Breast epithelium (tissue), 4 donors: ENCODE measurements around the gene SHTN1. TPM values are rescaled to one million over a fixed set of nuclear protein-coding genes. Genes with fewer than 3 reads are reported as not detected.

Experiments used
- DNase-seq, 2 donors: peaks; one replicate each; pipeline ENCODE4 v3.0.0-alpha.2; 2019; ENCODE audit warnings: low spot score in 2 of 2
- H3K27ac ChIP-seq, 2 donors: fragments of 200-600 bp; sonication (generic) in 1 of 2; one replicate each; pipeline ENCODE4 v1.5.1; 2016 to 2019; ENCODE audit warnings: mild to moderate bottlenecking in 1 of 2
- H3K27me3 ChIP-seq, 2 donors: fragments of 200-600 bp; sonication (generic) in 1 of 2; one replicate each; pipeline versions ENCODE4 v1.5.1 to v1.6.0; 2017 to 2019; ENCODE audit warnings: control low read depth in 1 of 2, mild to moderate bottlenecking in 1 of 2
- H3K36me3 ChIP-seq: fragments of 200-600 bp; one replicate; pipeline ENCODE4 v1.5.1; 2019
- H3K4me1 ChIP-seq, 2 donors: fragments of 200-600 bp; sonication (generic); one replicate each; pipeline ENCODE4 v1.5.1; 2016 to 2019; ENCODE audit warnings: control low read depth in 1 of 2
- H3K4me3 ChIP-seq, 3 donors: fragments of 200-600 bp; sonication (generic); 1 replicate in 2 of 3; 2 replicates in 1 of 3; pipeline ENCODE4 v1.5.1; 2016 to 2019; ENCODE audit warnings: mild to moderate bottlenecking in 3 of 3, moderate library complexity in 2 of 3
- H3K9me3 ChIP-seq, 2 donors: fragments of 200-600 bp; sonication (generic) in 1 of 2; one replicate each; pipeline ENCODE4 v1.5.1; 2016 to 2019; ENCODE audit warnings: control low read depth in 1 of 2
- POLR2A ChIP-seq: fragments of 450-650 bp; IDR thresholded peaks from one replicate; pipeline ENCODE4 v1.6.1; 2016; ENCODE audit warnings: antibody characterized with exemption, mild to moderate bottlenecking, moderate library complexity
- POLR2AphosphoS5 ChIP-seq, 3 donors: sonication (generic); formaldehyde crosslinking; IDR thresholded peaks; one replicate each; pipeline ENCODE4 v1.6.1; 2017; ENCODE audit warnings: antibody characterized with exemption in 3 of 3
- intact Hi-C: fragments of 100-400 bp; cut with DNase I; formaldehyde crosslinking; loops from one replicate; pipeline ENCODE4 v1.15.1; 2023; ENCODE audit warnings: low total_unique reads
- total RNA-seq, 3 donors: library from RNA; depleted of rRNA; stranded (reverse); fragments of >200 nt; gene quantifications; one replicate each; pipeline ENCODE4 v1.1.0, GENCODE V29; 2016
- TF ChIP-seq, protein P1 (sequence below), 3 donors: fragments of 450-650 bp; IDR thresholded peaks; one replicate each; pipeline ENCODE4 v1.5.1; 2016 to 2017; ENCODE audit warnings: antibody characterized with exemption in 3 of 3, mild to moderate bottlenecking in 3 of 3, moderate library complexity in 3 of 3

Gene SHTN1
- total RNA-seq, 3 donors from 2014 or later: 14.4 to 36.0 (median 17.8) TPM

DNA sequence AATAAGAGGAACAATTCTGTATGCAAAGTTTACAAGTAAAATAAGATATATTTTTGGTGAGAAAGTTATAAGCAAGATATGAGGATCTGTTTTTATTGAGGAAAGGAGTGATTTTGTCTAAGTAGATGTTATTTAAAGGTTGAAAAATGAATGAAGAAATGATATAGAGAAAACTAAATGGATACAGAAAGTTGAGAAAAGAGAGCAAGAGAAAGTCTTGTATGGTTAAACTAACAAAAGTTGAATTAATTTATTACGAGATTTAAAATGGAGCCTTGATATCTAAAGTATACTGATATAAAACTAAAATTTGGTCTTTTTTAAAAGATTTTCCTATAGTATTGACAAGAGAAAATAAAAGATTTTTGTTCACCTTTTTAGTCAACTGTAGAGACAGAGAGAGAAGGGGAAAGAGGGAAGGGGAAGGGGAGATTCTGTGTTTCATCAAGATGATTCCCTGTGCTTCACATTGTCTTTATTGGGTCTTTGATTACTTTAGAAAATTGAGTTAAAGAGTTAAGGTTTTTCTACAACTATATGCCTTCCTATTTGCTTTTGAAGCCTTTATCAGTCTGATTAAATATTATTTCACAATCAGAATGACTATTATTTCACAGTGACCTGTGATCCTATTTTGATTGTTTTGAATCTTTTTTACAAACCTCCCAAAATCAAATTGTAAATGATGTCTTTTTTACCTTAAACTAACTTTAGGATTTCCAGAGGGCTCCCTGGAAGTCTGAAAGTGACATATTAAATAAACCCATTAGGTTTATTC lies 10.7 kb downstream of the SHTN1 start:
- TF ChIP-seq, protein P1, sequence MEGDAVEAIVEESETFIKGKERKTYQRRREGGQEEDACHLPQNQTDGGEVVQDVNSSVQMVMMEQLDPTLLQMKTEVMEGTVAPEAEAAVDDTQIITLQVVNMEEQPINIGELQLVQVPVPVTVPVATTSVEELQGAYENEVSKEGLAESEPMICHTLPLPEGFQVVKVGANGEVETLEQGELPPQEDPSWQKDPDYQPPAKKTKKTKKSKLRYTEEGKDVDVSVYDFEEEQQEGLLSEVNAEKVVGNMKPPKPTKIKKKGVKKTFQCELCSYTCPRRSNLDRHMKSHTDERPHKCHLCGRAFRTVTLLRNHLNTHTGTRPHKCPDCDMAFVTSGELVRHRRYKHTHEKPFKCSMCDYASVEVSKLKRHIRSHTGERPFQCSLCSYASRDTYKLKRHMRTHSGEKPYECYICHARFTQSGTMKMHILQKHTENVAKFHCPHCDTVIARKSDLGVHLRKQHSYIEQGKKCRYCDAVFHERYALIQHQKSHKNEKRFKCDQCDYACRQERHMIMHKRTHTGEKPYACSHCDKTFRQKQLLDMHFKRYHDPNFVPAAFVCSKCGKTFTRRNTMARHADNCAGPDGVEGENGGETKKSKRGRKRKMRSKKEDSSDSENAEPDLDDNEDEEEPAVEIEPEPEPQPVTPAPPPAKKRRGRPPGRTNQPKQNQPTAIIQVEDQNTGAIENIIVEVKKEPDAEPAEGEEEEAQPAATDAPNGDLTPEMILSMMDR (IDR thresholded peaks at IDR 0.05): no peak
- TF ChIP-seq POLR2A: no peak
- TF ChIP-seq POLR2AphosphoS5 (IDR thresholded peaks at IDR 0.05): no peak
- H3K4me1 ChIP-seq: no peaks in the 10 kb centered on the region
- H3K36me3 ChIP-seq: no peaks in the 10 kb centered on the region
- no peak overlapping the region for H3K27ac ChIP-seq
- no peaks in the 10 kb centered on the region for H3K27me3 ChIP-seq
- DNase-seq: no peak
- H3K9me3 ChIP-seq: no peaks in the 10 kb centered on the region
- H3K4me3 ChIP-seq: no peak overlapping the region
- intact Hi-C loops: no loop called here

DNA sequence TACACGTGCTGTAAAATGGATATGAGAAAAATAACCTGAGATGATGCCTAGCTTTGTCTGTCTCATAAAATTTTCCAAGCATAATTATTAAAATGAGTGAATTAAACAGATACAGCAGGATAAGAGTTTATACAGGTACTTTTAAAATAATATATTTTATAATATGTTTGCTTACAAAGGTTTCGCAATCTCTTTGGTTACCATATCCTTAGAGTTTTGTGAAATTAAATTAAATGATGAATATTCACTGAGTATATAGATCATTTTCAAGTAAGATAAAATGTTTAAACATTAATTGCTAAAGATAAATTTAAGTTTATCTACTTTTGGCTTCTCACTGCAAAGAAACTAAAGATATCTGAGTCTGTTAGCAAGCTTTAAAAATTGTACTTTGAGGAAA lies 11.4 kb downstream of the SHTN1 start:
- TF ChIP-seq, protein P1 (IDR thresholded peaks at IDR 0.05): no peak
- TF ChIP-seq POLR2AphosphoS5 (IDR thresholded peaks at IDR 0.05) (no peak), POLR2A (no peak)
- DNase-seq: no peak

DNA sequence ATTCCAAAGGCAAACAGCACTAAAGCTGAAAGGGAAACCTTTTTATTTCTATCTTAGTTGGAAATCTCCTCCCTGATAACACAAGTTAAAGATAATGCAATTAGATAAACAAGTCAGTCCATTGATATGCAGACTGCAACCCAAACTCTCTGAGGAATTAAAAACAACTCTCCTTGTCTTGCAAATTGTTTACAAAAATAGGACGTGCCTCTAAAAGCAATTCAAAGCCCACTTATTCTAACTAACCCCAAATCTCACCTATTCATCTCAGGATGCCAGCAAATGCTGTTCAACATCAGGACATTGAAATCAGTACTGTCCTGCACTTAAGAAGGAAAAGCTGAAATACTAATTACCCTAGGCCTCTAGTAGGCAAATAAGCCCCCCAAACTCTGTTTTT lies 12.8 kb downstream of the SHTN1 start:
- intact Hi-C loops: no loop called here
- Histone ChIP-seq H3K27ac (no peak overlapping the region), H3K27me3 (no peaks in the 10 kb centered on the region), H3K4me1 (no peaks in the 10 kb centered on the region), H3K36me3 (no peaks in the 10 kb centered on the region), H3K4me3 (no peak overlapping the region), H3K9me3 (no peaks in the 10 kb centered on the region)
- no peak for TF ChIP-seq POLR2AphosphoS5 (IDR thresholded peaks at IDR 0.05)
- TF ChIP-seq, protein P1 (IDR thresholded peaks at IDR 0.05): no peak
- DNase-seq: no peak

More for the DNA sequence above, 11.4 kb downstream of the SHTN1 start:
- intact Hi-C loops: no loop called here
- no peaks in the 10 kb centered on the region for H3K27me3 ChIP-seq
- H3K4me1 ChIP-seq: no peaks in the 10 kb centered on the region
- no peaks in the 10 kb centered on the region for H3K9me3 ChIP-seq
- no peak overlapping the region for H3K4me3 ChIP-seq
- no peaks in the 10 kb centered on the region for H3K36me3 ChIP-seq
- no peak overlapping the region for H3K27ac ChIP-seq

DNA sequence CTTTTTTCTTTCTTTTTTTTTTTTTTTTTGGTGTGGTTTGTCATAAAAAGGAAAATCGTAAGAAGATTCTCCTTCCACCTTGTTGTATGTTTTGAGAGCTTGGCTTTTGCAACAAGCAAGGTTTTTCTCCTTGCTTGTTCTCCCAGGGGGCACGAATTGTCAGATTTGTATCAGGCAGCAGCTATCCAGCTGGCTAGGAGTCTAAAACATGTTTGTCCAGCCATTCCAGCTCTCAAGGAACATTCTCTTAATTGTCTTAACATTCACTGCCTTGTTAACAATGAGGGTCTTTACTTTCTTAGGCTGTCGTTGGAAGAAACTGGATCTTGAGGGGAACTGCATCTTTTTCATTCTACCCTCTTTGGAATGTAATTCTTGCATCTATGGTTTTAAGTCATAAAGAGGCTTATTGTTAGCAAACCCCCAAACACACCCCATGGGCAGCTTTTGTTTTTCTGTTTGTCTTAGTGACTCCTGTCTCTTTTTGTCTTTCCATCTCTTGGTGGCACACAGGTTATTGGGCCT lies 14.6 kb downstream of the SHTN1 start:
- no peak overlapping the region for H3K27ac ChIP-seq
- no peaks in the 10 kb centered on the region for H3K9me3 ChIP-seq
- no peak overlapping the region for H3K4me3 ChIP-seq
- H3K27me3 ChIP-seq: no peaks in the 10 kb centered on the region
- TF ChIP-seq, protein P1 (IDR thresholded peaks at IDR 0.05): no peak
- TF ChIP-seq POLR2AphosphoS5 (IDR thresholded peaks at IDR 0.05) (no peak), POLR2A (no peak)
- H3K4me1 ChIP-seq: no peaks in the 10 kb centered on the region
- H3K36me3 ChIP-seq: no peaks in the 10 kb centered on the region
- intact Hi-C loops: no loop called here
- no peak for DNase-seq

DNA sequence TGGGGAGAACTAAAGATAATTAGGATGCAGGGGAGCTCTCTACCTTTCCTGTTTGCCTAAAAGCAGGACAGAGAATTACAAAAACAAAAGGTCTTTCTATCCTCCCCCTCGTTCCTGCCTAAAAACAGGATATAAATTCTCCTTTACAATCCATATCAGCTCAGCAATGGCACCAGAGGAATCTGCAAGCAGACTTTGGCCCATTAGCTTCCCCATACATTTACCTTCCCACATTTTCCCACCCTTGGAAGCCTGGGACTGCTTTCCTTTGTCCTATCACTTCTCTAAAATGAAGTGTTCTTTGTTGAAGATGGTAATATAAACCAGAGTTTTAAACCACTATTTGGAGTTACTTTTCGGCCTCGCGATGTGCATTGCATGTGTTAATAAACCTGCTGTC lies 15.5 kb downstream of the SHTN1 start:
- intact Hi-C loops: no loop called here

More for the DNA sequence above, 15.5 kb downstream of the SHTN1 start:
- TF ChIP-seq, protein P1 (IDR thresholded peaks at IDR 0.05): no peak
- TF ChIP-seq POLR2AphosphoS5 (IDR thresholded peaks at IDR 0.05): no peak
- no peaks in the 10 kb centered on the region for H3K27me3 ChIP-seq
- H3K9me3 ChIP-seq: no peaks in the 10 kb centered on the region
- H3K27ac ChIP-seq: no peak overlapping the region
- no peaks in the 10 kb centered on the region for H3K4me1 ChIP-seq
- H3K36me3 ChIP-seq: no peaks in the 10 kb centered on the region
- H3K4me3 ChIP-seq: no peak overlapping the region
- DNase-seq: no peak
